Testis (tissue), 3 donors: ENCODE results near the gene KCNG2. TPM values are rescaled to one million over a fixed set of nuclear protein-coding genes. Genes with fewer than 3 reads are reported as not detected.

Experiments used
- DNase-seq: peaks from one replicate; pipeline ENCODE4 v3.0.0-alpha.2; 2019
- H3K27ac ChIP-seq, 2 donors: fragments of 200-600 bp; sonication (generic); one replicate each; pipeline ENCODE4 v1.5.1; 2019
- H3K27me3 ChIP-seq: fragments of 200-600 bp; sonication (generic); one replicate; pipeline ENCODE4 v1.5.1; 2019
- H3K36me3 ChIP-seq: fragments of 200-600 bp; sonication (generic); one replicate; pipeline ENCODE4 v1.5.1; 2017; ENCODE audit warnings: low read depth; ENCODE audit errors: missing control alignments
- H3K4me1 ChIP-seq: fragments of 200-600 bp; sonication (generic); one replicate; pipeline ENCODE4 v1.5.1; 2019
- H3K4me3 ChIP-seq, 2 donors: fragments of 200-600 bp; sonication (generic); one replicate each; pipeline ENCODE4 v1.5.1; 2017 to 2019
- H3K9me3 ChIP-seq: fragments of 200-600 bp; sonication (generic); one replicate; pipeline ENCODE4 v1.5.1; 2017
- POLR2A ChIP-seq: fragments of 450-650 bp; IDR thresholded peaks from one replicate; pipeline ENCODE4 v1.6.1; 2017; ENCODE audit warnings: antibody characterized with exemption, mild to moderate bottlenecking, moderate library complexity
- WGBS, 2 donors: methylation state at CpG; one replicate each; pipeline ENCODE4 v1.1.5; 2018; 5-methylcytosine and 5-hydroxymethylcytosine counted together
- intact Hi-C: fragments of 100-400 bp; cut with DNase I; formaldehyde crosslinking; loops from one replicate; pipeline ENCODE4 v1.15.1; 2023; ENCODE audit warnings: low total_unique reads
- polyA plus RNA-seq: library from polyadenylated mRNA; stranded (reverse); fragments of 350-450 nt; fragmentation: Illumina TruSeq; extraction: RNeasy Lipid Tissue Mini Kit (QIAGEN cat#74804); gene quantifications from one replicate; pipeline ENCODE4 v1.2.3, GENCODE V29; 2014; ENCODE audit warnings: low read depth, low replicate concordance; ENCODE audit not compliant: insufficient read depth
- total RNA-seq, 2 donors: library from RNA; depleted of rRNA; stranded (reverse); fragments of >200 nt; gene quantifications; one replicate each; pipeline ENCODE4 v1.2.3, GENCODE V29; 2016
- TF ChIP-seq, protein P1 (sequence below), 3 experiments: fragments of 450-650 bp in 2 of 3; fragments of 200-600 bp in 1 of 3; sonication (generic) in 1 of 3; IDR thresholded peaks; one replicate each; pipeline ENCODE4 v1.5.1; 2016 to 2019; ENCODE audit warnings: antibody characterized with exemption in 3 of 3, mild to moderate bottlenecking in 2 of 3, moderate library complexity in 1 of 3

KCNG2 gene
- total and polyA plus RNA-seq, 3 donors from 2014 or later = 0.50 to 7.6 (median 7.2) TPM

DNA sequence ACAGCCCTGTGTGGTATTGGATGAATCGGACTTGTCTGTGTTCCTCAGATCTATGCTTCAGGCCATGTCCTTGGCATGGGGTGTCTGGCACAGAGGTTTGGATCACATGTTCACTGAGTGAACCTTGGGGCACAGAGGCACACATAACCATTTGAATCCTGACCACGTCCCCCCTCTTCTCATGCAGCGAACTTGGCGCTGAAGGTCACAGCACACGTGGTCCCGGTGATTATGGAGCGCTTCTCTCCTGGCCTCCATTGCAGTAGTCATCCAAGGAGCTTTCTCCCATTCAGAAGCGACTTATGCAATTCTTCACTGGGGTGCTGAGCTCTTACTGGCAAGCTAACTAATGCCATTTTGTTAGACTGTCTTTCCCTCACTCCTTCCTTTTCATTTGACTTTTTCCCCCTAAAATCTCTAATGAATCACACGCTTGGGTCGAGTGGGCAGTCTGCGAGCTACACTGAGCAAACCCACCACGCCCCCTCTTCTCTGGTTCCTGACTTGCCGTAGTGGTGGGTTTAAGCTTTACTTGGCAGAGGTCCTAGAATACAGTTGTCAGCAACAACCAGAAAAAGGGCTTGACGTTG is 59.4 kb downstream of the KCNG2 start:
- no peaks in the 10 kb centered on the region for H3K4me1 ChIP-seq
- intact Hi-C loops = no loop called here
- H3K9me3 ChIP-seq = no peaks in the 10 kb centered on the region
- 51 to 65% methylated on average over 14 of the region's 14 CpGs for whole genome bisulfite sequencing, 2 donors
- no peaks in the 10 kb centered on the region for H3K36me3 ChIP-seq
- TF ChIP-seq, protein P1, sequence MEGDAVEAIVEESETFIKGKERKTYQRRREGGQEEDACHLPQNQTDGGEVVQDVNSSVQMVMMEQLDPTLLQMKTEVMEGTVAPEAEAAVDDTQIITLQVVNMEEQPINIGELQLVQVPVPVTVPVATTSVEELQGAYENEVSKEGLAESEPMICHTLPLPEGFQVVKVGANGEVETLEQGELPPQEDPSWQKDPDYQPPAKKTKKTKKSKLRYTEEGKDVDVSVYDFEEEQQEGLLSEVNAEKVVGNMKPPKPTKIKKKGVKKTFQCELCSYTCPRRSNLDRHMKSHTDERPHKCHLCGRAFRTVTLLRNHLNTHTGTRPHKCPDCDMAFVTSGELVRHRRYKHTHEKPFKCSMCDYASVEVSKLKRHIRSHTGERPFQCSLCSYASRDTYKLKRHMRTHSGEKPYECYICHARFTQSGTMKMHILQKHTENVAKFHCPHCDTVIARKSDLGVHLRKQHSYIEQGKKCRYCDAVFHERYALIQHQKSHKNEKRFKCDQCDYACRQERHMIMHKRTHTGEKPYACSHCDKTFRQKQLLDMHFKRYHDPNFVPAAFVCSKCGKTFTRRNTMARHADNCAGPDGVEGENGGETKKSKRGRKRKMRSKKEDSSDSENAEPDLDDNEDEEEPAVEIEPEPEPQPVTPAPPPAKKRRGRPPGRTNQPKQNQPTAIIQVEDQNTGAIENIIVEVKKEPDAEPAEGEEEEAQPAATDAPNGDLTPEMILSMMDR (IDR thresholded peaks at IDR 0.05) = no peak
- TF ChIP-seq POLR2A = no peak
- peak; percentile 10 for DNase-seq
- H3K27ac ChIP-seq = no peak overlapping the region
- no peak overlapping the region for H3K4me3 ChIP-seq
- H3K27me3 ChIP-seq = no peaks in the 10 kb centered on the region

DNA sequence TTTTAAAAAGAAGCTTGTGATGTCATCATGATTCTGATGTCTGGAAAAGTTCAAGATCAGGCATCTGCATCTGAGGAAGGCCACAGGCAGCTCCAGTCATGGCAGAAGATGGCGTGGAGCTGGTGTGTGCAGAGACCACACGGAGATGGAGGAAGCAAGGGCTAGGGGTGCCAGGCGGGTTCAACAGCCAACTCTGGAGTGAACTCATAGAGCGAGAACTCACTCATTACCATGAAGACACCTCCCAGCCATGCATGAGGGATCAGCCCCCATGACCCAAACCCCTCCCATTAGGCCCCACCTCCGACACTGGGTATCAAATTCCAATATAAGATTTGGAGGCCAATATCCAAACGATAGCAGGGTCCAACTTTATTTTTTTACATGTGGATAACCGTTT is 61.6 kb downstream of the KCNG2 start:
- peak; percentile 4 for DNase-seq
- TF ChIP-seq, protein P1 (IDR thresholded peaks at IDR 0.05) = no peak
- TF ChIP-seq POLR2A = no peak
- intact Hi-C loops = no loop called here
- 83 to 89% methylated on average over 7 of the region's 7 CpGs for WGBS, 2 donors
- Histone ChIP-seq H3K27me3 (no peaks in the 10 kb centered on the region), H3K27ac (no peak overlapping the region), H3K9me3 (no peaks in the 10 kb centered on the region), H3K4me3 (no peak overlapping the region), H3K4me1 (no peaks in the 10 kb centered on the region), H3K36me3 (no peaks in the 10 kb centered on the region)

DNA sequence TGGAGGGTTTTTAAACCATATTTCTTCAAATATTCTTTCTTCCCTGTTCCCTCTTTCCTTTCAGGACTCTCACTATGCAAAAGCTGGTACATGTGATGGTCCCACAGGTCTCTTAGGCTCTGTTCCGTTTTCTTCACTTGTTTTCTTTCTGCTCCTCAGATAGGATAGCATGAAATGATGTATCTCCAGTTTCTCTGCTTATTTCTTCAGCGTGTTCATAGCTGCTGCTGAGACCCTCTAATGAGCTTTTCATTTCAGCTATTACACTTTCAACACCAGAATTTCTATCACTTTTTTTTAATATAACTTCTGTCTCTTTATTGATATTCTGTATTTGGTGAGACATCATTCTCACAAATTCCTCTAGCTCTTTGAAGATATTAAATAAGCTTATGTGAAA is 63.9 kb downstream of the KCNG2 start:
- TF ChIP-seq, protein P1 (IDR thresholded peaks at IDR 0.05) = no peak
- no peak for TF ChIP-seq POLR2A
- WGBS, 2 donors = 70 to 72% methylated on average over 2 of the region's 2 CpGs

DNA sequence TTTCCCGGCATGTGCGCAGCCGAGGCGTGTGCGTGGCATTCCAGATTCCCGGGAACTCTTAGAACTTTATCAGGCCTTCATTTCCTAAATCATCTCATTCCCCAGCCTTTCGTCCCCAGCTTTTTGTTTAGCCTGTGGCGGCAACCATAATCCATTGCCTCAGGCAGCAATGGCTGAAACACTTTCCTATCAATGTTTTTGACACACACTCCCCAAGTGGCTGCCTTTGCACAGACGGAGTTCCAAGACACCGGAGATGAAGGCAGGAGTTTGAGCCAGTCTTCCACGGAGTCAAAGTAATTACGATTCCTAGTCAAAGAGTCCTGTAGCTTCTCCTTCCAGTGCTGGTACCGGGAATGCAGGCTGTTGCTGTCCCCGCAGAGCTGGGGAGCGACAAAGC is 64.8 kb downstream of the KCNG2 start:
- intact Hi-C loops = no loop called here
- 56 to 73% methylated on average over 15 of the region's 15 CpGs for WGBS, 2 donors

More for the DNA sequence above, 63.9 kb downstream of the KCNG2 start:
- intact Hi-C loops = no loop called here
- no peak overlapping the region for H3K4me3 ChIP-seq
- H3K27ac ChIP-seq = no peak overlapping the region
- H3K27me3 ChIP-seq = no peaks in the 10 kb centered on the region
- no peaks in the 10 kb centered on the region for H3K9me3 ChIP-seq
- DNase-seq = no peak
- H3K36me3 ChIP-seq = no peaks in the 10 kb centered on the region
- no peaks in the 10 kb centered on the region for H3K4me1 ChIP-seq

More for the DNA sequence above, 64.8 kb downstream of the KCNG2 start:
- no peak overlapping the region for H3K27ac ChIP-seq
- peak overlapping the region in 1 of 2 donors; percentile 39 for H3K4me3 ChIP-seq
- no peaks in the 10 kb centered on the region for H3K36me3 ChIP-seq
- TF ChIP-seq, protein P1 (IDR thresholded peaks at IDR 0.05) = no peak
- no peak for TF ChIP-seq POLR2A
- H3K9me3 ChIP-seq = no peaks in the 10 kb centered on the region
- H3K4me1 ChIP-seq = no peaks in the 10 kb centered on the region
- H3K27me3 ChIP-seq = no peaks in the 10 kb centered on the region
- DNase-seq = peak; percentile 11
